ENCODE data around the gene EXOC4.

DNA sequence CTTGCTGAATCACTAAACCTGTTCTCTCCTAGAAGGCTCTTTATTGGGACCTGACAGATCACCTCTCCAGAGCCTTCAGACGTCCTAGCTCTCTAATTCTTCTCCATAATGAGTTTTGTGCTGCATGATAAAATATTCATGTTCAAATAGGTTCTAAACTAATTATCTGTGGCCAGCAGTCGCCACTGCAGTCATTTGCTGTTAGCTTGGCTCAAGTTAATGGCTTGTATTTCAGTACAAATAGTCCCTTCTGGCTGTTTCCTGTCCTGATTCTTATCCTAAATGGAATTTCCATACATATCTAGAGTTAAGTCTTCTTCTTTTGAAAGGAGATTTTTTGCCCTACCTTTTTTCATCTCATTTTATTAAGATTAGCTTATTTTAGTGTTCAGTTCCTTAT, 303.2 kb downstream of the EXOC4 start:
- TF ChIP-seq GATA3 (IDR thresholded peaks at IDR 0.05; ENCODE audit: low read depth, low read length): peak; percentile 97
- peak; percentile 85; the same call in 1 of the 2 replicates for TF ChIP-seq GATA2 (IDR thresholded peaks at IDR 0.05; ENCODE audit: low read depth, low read length)

All from SH-SY5Y (cell line).